ENCODE data around the gene HECTD4.
A peak's percentile ranks its signal among the peaks of the same experiment; 100 is the strongest.

Gene HECTD4, protein sequence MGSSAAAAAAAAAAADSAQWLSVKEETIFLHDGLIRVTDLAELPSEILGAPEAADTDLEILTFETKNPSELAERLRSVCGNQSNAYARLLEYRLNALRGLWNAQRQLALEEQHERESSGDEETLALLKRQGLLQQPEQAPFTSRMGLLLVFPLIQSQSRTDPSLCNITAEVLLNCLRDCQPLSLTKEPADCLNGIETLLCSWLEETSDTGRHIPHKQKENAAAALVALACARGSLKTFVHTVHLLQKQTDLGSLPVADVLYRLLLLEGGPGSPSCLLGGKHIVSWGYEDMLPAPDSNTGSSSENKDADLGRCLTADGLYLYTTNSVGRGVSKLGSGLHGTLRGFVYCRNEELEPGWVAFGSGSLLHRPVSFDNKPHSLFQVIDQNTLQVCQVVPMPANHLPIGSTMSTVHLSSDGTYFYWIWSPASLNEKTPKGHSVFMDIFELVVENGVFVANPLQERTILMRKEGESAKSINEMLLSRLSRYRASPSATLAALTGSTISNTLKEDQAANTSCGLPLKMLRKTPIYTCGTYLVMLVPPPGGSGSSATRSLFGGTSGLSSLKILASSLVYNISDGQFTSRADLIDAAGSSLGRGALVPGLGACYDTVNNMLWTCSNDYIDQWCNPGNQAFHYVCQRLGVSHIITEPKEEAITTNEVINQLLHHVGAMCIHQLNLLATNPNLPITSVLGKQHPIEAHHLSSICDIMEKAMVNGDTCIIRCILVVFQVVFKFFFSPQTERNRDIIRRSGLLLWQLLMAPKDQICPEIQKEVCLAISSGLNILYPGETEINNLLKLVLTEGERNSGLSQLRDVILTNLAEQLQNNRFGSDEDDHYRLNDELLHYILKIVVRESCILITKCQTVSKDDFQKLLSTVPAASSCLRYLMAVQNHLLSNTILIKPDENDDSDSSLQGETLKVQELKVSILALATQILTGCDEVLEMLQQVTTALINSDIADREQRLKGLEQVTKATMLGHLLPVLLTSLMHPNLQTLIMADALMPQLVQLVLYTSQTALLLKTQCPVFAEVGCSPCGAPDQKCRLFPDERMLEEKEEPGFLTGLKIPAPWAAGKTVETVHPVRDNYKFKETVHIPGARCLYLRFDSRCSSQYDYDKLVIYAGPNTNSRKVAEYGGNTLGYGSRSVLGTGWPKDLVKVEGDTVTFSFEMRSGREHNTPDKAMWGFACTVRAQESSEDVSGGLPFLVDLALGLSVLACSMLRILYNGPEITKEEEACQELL (N-terminal part only)

DNA sequence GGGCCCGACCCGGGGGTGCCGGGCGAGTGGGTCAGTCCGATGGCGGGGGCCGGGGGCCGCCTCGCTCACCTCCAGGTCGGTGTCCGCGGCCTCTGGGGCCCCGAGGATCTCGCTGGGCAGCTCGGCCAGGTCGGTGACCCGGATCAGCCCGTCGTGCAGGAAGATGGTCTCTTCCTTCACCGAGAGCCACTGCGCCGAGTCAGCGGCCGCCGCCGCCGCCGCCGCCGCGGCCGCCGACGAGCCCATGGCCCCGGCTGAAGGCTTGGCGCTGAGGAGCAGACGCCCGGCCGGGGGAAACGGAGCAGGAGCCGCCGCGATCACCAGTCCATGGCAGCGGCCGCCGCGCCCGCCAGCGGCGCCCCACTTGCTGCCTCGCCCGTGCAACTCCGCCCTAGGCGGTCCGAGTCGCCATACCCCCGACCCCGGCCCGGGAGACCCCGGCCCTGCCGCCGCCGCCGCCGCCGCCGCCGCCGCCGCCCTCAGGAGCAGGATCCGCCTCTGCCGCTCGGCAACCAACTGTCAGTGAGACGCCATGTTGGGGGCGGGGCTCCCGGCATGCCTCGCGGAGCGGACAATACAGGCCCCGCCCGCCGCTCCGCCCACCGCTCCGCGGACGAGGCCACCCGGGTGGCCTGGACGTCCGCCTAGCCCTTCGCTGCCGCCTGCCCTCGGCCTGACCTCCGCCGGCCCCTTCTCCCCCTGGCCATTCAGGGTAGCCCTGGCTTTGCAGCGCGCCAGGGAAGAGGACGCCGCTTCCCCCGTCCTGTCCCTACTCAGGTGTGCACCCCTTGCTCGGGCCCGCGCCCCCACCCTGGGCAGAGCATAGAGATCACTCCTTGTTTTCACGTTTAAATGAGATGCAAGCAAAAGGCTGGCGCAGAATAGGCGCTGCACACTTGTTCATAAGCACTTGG is at the start of gene HECTD4:
Gene HECTD4, minus strand, starts transcription at position 549 of the 914 bp plus-strand sequence. Its CDS starts 303 bp downstream, at position 246.
- Histone ChIP-seq H3K36me3 (ENCODE audit: control insufficient read depth, low read length) (peaks cover 4% of the 10 kb centered on the region; the same call in 1 of the 2 replicates), H3K27ac (ENCODE audit: low read depth, low read length) (peak within 1 kb of the TSS; percentile 45), H3K4me3 (ENCODE audit: low read length) (peak within 1 kb of the TSS; percentile 100), H3K4me2 (ENCODE audit: low read length) (peak within 1 kb of the TSS; percentile 99), H3K4me1 (ENCODE audit: control insufficient read depth, low read length) (peaks cover 25% of the 10 kb centered on the region), H3F3A (ENCODE audit: control insufficient read depth, insufficient read depth) (no peaks in the 10 kb centered on the region), H3K9me2 (replicated peaks; ENCODE audit: control insufficient read depth, low read length) (no peaks in the 10 kb centered on the region), H3K27me3 (ENCODE audit: control insufficient read depth, low read length) (no peaks in the 10 kb centered on the region), H3K79me2 (ENCODE audit: control insufficient read depth, low read length) (peaks cover 47% of the 10 kb centered on the region), H3K9me3 (ENCODE audit: control insufficient read depth, insufficient read depth, low read length) (no peaks in the 10 kb centered on the region), H4K20me1 (ENCODE audit: control insufficient read depth, insufficient read depth, low read depth, low read length) (peaks cover 16% of the 10 kb centered on the region)
- no peak for TF ChIP-seq EZH2phosphoT487 (IDR thresholded peaks at IDR 0.05; ENCODE audit: borderline replicate concordance, low read length)
- TF ChIP-seq, protein P1, sequence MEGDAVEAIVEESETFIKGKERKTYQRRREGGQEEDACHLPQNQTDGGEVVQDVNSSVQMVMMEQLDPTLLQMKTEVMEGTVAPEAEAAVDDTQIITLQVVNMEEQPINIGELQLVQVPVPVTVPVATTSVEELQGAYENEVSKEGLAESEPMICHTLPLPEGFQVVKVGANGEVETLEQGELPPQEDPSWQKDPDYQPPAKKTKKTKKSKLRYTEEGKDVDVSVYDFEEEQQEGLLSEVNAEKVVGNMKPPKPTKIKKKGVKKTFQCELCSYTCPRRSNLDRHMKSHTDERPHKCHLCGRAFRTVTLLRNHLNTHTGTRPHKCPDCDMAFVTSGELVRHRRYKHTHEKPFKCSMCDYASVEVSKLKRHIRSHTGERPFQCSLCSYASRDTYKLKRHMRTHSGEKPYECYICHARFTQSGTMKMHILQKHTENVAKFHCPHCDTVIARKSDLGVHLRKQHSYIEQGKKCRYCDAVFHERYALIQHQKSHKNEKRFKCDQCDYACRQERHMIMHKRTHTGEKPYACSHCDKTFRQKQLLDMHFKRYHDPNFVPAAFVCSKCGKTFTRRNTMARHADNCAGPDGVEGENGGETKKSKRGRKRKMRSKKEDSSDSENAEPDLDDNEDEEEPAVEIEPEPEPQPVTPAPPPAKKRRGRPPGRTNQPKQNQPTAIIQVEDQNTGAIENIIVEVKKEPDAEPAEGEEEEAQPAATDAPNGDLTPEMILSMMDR (IDR thresholded peaks at IDR 0.05; ENCODE audit: low read depth, low read length, poor library complexity, severe bottlenecking): no peak

DNA sequence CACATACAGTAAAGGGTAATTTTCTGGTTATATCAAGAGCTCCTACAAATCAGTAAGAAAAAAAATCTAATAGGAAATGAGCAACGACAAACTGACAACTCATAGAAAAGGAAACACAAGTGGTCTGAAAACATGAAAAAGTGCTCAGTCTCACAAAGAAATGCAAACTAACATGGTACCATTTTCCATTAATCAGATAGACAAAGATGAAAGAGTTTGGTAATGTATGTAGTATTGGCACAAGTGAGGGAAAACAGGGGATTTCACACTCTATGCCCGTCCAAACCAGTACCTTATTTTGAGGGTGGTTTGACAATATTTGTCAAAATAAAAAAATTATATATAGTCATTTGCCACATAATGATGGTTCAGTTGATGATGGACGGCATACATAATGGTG is 49.7 kb upstream of the HECTD4 start:
- no peak overlapping the region for H3K4me2 ChIP-seq (ENCODE audit: low read length)
- H3K4me1 ChIP-seq (ENCODE audit: control insufficient read depth, low read length): no peaks in the 10 kb centered on the region
- H3K4me3 ChIP-seq (ENCODE audit: low read length): no peak overlapping the region
- H3K27ac ChIP-seq (ENCODE audit: low read depth, low read length): no peak overlapping the region
- H3K79me2 ChIP-seq (ENCODE audit: control insufficient read depth, low read length): peaks cover 88% of the 10 kb centered on the region
- no peaks in the 10 kb centered on the region for H3K27me3 ChIP-seq (ENCODE audit: control insufficient read depth, low read length)
- H3K9me3 ChIP-seq (ENCODE audit: control insufficient read depth, insufficient read depth, low read length): no peaks in the 10 kb centered on the region
- no peaks in the 10 kb centered on the region; the same call in 1 of the 2 replicates for H4K20me1 ChIP-seq (ENCODE audit: control insufficient read depth, insufficient read depth, low read depth, low read length)
- H3K36me3 ChIP-seq (ENCODE audit: control insufficient read depth, low read length): peaks cover 4% of the 10 kb centered on the region; the same call in 1 of the 2 replicates
- TF ChIP-seq, protein P1 (IDR thresholded peaks at IDR 0.05; ENCODE audit: low read depth, low read length, poor library complexity, severe bottlenecking): no peak
- TF ChIP-seq EZH2phosphoT487 (IDR thresholded peaks at IDR 0.05; ENCODE audit: borderline replicate concordance, low read length): no peak
- H3F3A ChIP-seq (ENCODE audit: control insufficient read depth, insufficient read depth): 0 out of 2 replicates have a peak, but pooled peaks cover 2% of the 10 kb centered on the region
- H3K9me2 ChIP-seq (replicated peaks; ENCODE audit: control insufficient read depth, low read length): no peaks in the 10 kb centered on the region

DNA sequence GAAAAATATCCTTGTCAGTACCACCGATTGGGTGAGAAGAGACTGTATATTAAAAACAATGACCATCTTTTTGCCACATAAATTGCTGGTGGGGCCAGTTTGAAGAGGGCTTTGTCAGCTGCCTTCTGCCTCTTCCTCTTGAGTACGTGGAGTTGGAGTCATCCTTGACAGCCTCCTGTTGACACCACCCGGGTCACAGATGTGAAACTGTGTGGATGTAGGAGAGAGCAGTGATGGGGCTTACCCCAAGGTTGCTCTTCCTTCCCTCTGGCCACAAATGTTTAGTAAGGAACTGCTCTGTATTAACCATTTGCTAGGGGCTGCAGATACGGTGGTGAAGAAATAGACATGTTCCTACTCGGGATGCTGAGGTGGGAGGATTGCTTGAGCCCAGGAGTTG is 48.7 kb upstream of the HECTD4 start:
- H3K4me1 ChIP-seq (ENCODE audit: control insufficient read depth, low read length): no peaks in the 10 kb centered on the region
- H4K20me1 ChIP-seq (ENCODE audit: control insufficient read depth, insufficient read depth, low read depth, low read length): no peaks in the 10 kb centered on the region; the same call in 1 of the 2 replicates
- no peak overlapping the region for H3K4me2 ChIP-seq (ENCODE audit: low read length)
- TF ChIP-seq, protein P1 (IDR thresholded peaks at IDR 0.05; ENCODE audit: low read depth, low read length, poor library complexity, severe bottlenecking): no peak
- no peak for TF ChIP-seq EZH2phosphoT487 (IDR thresholded peaks at IDR 0.05; ENCODE audit: borderline replicate concordance, low read length)
- H3F3A ChIP-seq (ENCODE audit: control insufficient read depth, insufficient read depth): 0 out of 2 replicates have a peak, but pooled peaks cover under 1% of the 10 kb centered on the region
- H3K9me3 ChIP-seq (ENCODE audit: control insufficient read depth, insufficient read depth, low read length): no peaks in the 10 kb centered on the region
- peaks cover 4% of the 10 kb centered on the region; the same call in 1 of the 2 replicates for H3K36me3 ChIP-seq (ENCODE audit: control insufficient read depth, low read length)
- no peak overlapping the region for H3K4me3 ChIP-seq (ENCODE audit: low read length)
- H3K79me2 ChIP-seq (ENCODE audit: control insufficient read depth, low read length): peaks cover 89% of the 10 kb centered on the region
- no peaks in the 10 kb centered on the region for H3K9me2 ChIP-seq (replicated peaks; ENCODE audit: control insufficient read depth, low read length)
- H3K27me3 ChIP-seq (ENCODE audit: control insufficient read depth, low read length): no peaks in the 10 kb centered on the region
- H3K27ac ChIP-seq (ENCODE audit: low read depth, low read length): no peak overlapping the region
